ENCODE measurements around the gene UBN1. TPM values are rescaled to one million over a fixed set of nuclear protein-coding genes. Genes with fewer than 3 reads are reported as not detected.

UBN1 gene
- total and polyA plus RNA-seq, 10 of the 15 experiments (the other 5 are each of a cell fraction or from before 2014, with no cell fraction given) = 2.1 to 32.5 (median 13.9) TPM

- TF ChIP-seq CUX1 (IDR thresholded peaks at IDR 0.05; ENCODE audit: insufficient replicate concordance, low read depth, low read length) (no peak), BCLAF1 (IDR thresholded peaks at IDR 0.05) (no peak), CEBPB (IDR thresholded peaks at IDR 0.05; ENCODE audit: borderline replicate concordance in 1 of 2, low read depth in 2 of 2, low read length in 2 of 2) (no peak), EGR1 (IDR thresholded peaks at IDR 0.05; ENCODE audit: borderline replicate concordance in 1 of 2, low read depth in 2 of 2, low read length in 2 of 2) (no peak), ZNF24 (IDR thresholded peaks at IDR 0.05) (no peak), TAF1 (IDR thresholded peaks at IDR 0.05; ENCODE audit: borderline replicate concordance, low read depth, low read length) (no peak), SMARCA5 (IDR thresholded peaks at IDR 0.05) (no peak), MYC (IDR thresholded peaks at IDR 0.05; ENCODE audit: insufficient read depth, insufficient read length, insufficient replicate concordance, low read length, severe bottlenecking) (no peak), HSF1 (IDR thresholded peaks at IDR 0.05; ENCODE audit: low read depth, low read length) (no peak), NBN (IDR thresholded peaks at IDR 0.05) (no peak), SREBF2 (IDR thresholded peaks at IDR 0.05; ENCODE audit: low read length) (no peak), KAT2A (conservative IDR thresholded peaks at IDR 0.05; ENCODE audit: control insufficient read depth, low read depth, low read length) (no peak)
These were observed 49.5 kb upstream of the UBN1 start (continued) for GRCh38 chr16:4797805-4798252.
